ENCODE results near the gene HMMR.
"Not testable (repeated sequence)": the region's sequence is repeated elsewhere in the genome, so short reads cannot be mapped to it uniquely, and the experiment has no call there.

Gene HMMR

GRCh38 chr5:163506726-163507125, 46.3 kb downstream of the HMMR start:
- peak; percentile 18 for DNase-seq

GRCh38 chr5:163508753-163509152, 48.3 kb downstream of the HMMR start:
- DNase-seq, result no peak

GRCh38 chr5:163509291-163509951, 49.0 kb downstream of the HMMR start:
- no peak for DNase-seq

- no peak for DNase-seq
These were observed 52.1 kb downstream of the HMMR start for GRCh38 chr5:163512526-163512925.

- DNase-seq, result no peak
These were observed 64.7 kb downstream of the HMMR start for GRCh38 chr5:163525096-163525495.

GRCh38 chr5:163529698-163530097, 69.3 kb downstream of the HMMR start:
- DNase-seq, result no peak

GRCh38 chr5:163531272-163531671, 70.8 kb downstream of the HMMR start:
- DNase-seq, result no peak

- no peak for DNase-seq
These were observed 72.0 kb downstream of the HMMR start for GRCh38 chr5:163532171-163533084.

GRCh38 chr5:163533223-163533622, 72.8 kb downstream of the HMMR start:
- no peak for DNase-seq

- no peak for DNase-seq
These were observed 74.2 kb downstream of the HMMR start for GRCh38 chr5:163534492-163535094.

GRCh38 chr5:163535290-163535689, 74.9 kb downstream of the HMMR start:
- DNase-seq, result no peak

GRCh38 chr5:163536442-163536841, 76.0 kb downstream of the HMMR start:
- not testable (repeated sequence) for DNase-seq

GRCh38 chr5:163540696-163541095, 80.3 kb downstream of the HMMR start:
- no peak for DNase-seq

Data from CD4-positive, alpha-beta T cell treated with Interleukin-6 for 4 hours (primary cell).